Coronary artery (tissue), 2 donors: Measurements from ENCODE around the gene PPDPF.

Experiments
- DNase-seq: peaks from one replicate; pipeline ENCODE4 v3.0.0-alpha.2; 2017; ENCODE audit warnings: low spot score
- H3K27ac ChIP-seq, 2 donors: fragments of 200-600 bp; sonication (generic); one replicate each; pipeline ENCODE4 v1.5.1; 2016 to 2019
- H3K4me3 ChIP-seq: fragments of 200-600 bp; sonication (generic); 2 replicates; pipeline ENCODE4 v1.5.1; 2016; ENCODE audit warnings: mild to moderate bottlenecking, moderate library complexity
- CTCF ChIP-seq: fragments of 200-600 bp; sonication (generic); IDR thresholded peaks from one replicate; pipeline ENCODE4 v1.5.1; 2019; ENCODE audit warnings: antibody characterized with exemption

Gene PPDPF

GRCh38 chr20:63536241-63536977 lies 15.8 kb downstream of the PPDPF start:
- TF ChIP-seq CTCF, result no peak
- no peak for DNase-seq
- Histone ChIP-seq H3K27ac (no peak overlapping the region), H3K4me3 (no peak overlapping the region)

- no peak for DNase-seq
- Histone ChIP-seq H3K4me3 (peak within 1 kb of the TSS; percentile 60), H3K27ac (peak within 1 kb of the TSS in 1 of 2 donors; percentile 56)
- TF ChIP-seq CTCF, result no peak
Observed at GRCh38 chr20:63536997-63537524, 16.5 kb downstream of the PPDPF start, which contains the start of gene PTK6. Gene PTK6, minus strand, starts transcription at chr20:63537376. Its CDS starts 62 bp downstream, at chr20:63537314.

- Histone ChIP-seq H3K27ac (peak overlapping the region in 1 of 2 donors; percentile 56), H3K4me3 (peak overlapping the region; percentile 60)
- no peak for DNase-seq
- peak; percentile 97 for TF ChIP-seq CTCF
Observed at GRCh38 chr20:63537525-63538203, 17.1 kb downstream of the PPDPF start.

- DNase-seq, result no peak
- peak overlapping the region in 1 of 2 donors; percentile 56 for H3K27ac ChIP-seq
- peak; percentile 9 for TF ChIP-seq CTCF
- peak overlapping the region; percentile 60 for H3K4me3 ChIP-seq
Observed at GRCh38 chr20:63538204-63539091, 17.9 kb downstream of the PPDPF start.

- no peak for DNase-seq
- TF ChIP-seq CTCF, result no peak
- Histone ChIP-seq H3K4me3 (no peak overlapping the region), H3K27ac (no peak overlapping the region)
Observed at GRCh38 chr20:63539092-63539430, 18.5 kb downstream of the PPDPF start.

GRCh38 chr20:63539441-63540370 lies 19.1 kb downstream of the PPDPF start:
- no peak for DNase-seq
- no peak for TF ChIP-seq CTCF
- no peak overlapping the region for H3K27ac ChIP-seq
- H3K4me3 ChIP-seq, result no peak overlapping the region
